Left kidney (tissue), 2 donors: ENCODE results near the gene PLBD1. TPM values are rescaled to one million over a fixed set of nuclear protein-coding genes. Genes with fewer than 3 reads are reported as not detected.

ENCODE experiments used
- DNase-seq: peaks from one replicate; pipeline ENCODE4 v3.0.0-alpha.2; 2013
- polyA plus RNA-seq: library from polyadenylated mRNA; unstranded; fragments of 120-200 nt; gene quantifications from one replicate; pipeline ENCODE4 v1.2.1, GENCODE V29; 2013; ENCODE audit not compliant: insufficient read length

The PLBD1 gene
- polyA plus RNA-seq, 1 donor, result 43.7 TPM

- DNase-seq, result no peak
Observed at GRCh38 chr12:14510574-14510973, 57.1 kb downstream of the PLBD1 start.

GRCh38 chr12:14505626-14506596 lies 61.8 kb downstream of the PLBD1 start:
- no peak for DNase-seq

- DNase-seq, result no peak
Observed at GRCh38 chr12:14495326-14495725, 72.4 kb downstream of the PLBD1 start.

- DNase-seq, result no peak
Observed at GRCh38 chr12:14482886-14483285, 84.8 kb downstream of the PLBD1 start.

- no peak for DNase-seq
Observed at GRCh38 chr12:14482361-14482760, 85.3 kb downstream of the PLBD1 start.

GRCh38 chr12:14481201-14481600 lies 86.5 kb downstream of the PLBD1 start:
- no peak for DNase-seq

- no peak for DNase-seq
Observed at GRCh38 chr12:14479004-14479403, 88.7 kb downstream of the PLBD1 start.

GRCh38 chr12:14473707-14474287 lies 93.9 kb downstream of the PLBD1 start:
- DNase-seq, result no peak

GRCh38 chr12:14471497-14471896 lies 96.2 kb downstream of the PLBD1 start:
- DNase-seq, result no peak

GRCh38 chr12:14460212-14460841 lies 107.4 kb downstream of the PLBD1 start:
- DNase-seq, result no peak

- DNase-seq, result no peak
Observed at GRCh38 chr12:14454098-14454907, 113.4 kb downstream of the PLBD1 start.

Other genes with a start within 250 kb of the PLBD1 start
- 70.0 TPM for gene ATF7IP, start 202.2 kb downstream of the PLBD1 start, polyA plus RNA-seq
- gene GUCY2C, start 128.7 kb upstream of the PLBD1 start, polyA plus RNA-seq, result 1.1 TPM
- gene WBP11, start 235.6 kb upstream of the PLBD1 start, polyA plus RNA-seq, result 124 TPM
- 5.5 TPM for gene C12orf60, start 235.8 kb upstream of the PLBD1 start, polyA plus RNA-seq
- 2.1 TPM for gene SMCO3, start 246.3 kb upstream of the PLBD1 start, polyA plus RNA-seq